AG09319 (cell line): ENCODE measurements around the gene PLPP3.

Source experiments
- DNase-seq: peaks from one replicate; pipeline ENCODE4 v3.0.0-alpha.2; 2010; ENCODE audit warnings: low read depth; ENCODE audit errors: extremely low read depth
- TF ChIP-seq, protein P1 (sequence below): IDR thresholded peaks from 2 replicates; pipeline ENCODE4 v1.5.1; 2011; ENCODE audit warnings: low read depth, mild to moderate bottlenecking, inconsistent platforms, low read length, moderate library complexity

The PLPP3 gene

DNA sequence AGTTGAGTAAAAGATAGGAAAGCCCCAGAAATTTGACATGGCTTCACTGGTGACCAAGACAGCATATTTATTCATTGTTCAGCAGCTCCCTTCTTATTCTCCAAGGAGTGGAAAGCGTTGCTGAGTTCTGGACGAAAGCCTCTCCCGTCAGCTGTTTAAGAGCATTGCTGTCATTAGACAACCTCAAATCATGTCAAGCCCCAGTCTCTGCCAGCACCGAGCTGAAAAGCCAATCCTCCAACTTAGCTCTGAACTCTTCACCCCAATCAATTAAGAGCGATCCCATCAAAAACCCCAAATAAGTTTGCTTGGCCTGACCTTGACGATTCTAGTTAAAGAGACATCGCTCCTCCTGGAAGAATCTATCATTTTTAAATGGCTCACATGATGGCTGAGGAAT, 110.8 kb downstream of the PLPP3 start:
- no peak for DNase-seq
- TF ChIP-seq, protein P1, sequence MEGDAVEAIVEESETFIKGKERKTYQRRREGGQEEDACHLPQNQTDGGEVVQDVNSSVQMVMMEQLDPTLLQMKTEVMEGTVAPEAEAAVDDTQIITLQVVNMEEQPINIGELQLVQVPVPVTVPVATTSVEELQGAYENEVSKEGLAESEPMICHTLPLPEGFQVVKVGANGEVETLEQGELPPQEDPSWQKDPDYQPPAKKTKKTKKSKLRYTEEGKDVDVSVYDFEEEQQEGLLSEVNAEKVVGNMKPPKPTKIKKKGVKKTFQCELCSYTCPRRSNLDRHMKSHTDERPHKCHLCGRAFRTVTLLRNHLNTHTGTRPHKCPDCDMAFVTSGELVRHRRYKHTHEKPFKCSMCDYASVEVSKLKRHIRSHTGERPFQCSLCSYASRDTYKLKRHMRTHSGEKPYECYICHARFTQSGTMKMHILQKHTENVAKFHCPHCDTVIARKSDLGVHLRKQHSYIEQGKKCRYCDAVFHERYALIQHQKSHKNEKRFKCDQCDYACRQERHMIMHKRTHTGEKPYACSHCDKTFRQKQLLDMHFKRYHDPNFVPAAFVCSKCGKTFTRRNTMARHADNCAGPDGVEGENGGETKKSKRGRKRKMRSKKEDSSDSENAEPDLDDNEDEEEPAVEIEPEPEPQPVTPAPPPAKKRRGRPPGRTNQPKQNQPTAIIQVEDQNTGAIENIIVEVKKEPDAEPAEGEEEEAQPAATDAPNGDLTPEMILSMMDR, result no peak

- DNase-seq, result no peak
- TF ChIP-seq, protein P1, result no peak
These were observed 112.8 kb downstream of the PLPP3 start for GRCh38 chr1:56466538-56466937.

DNA sequence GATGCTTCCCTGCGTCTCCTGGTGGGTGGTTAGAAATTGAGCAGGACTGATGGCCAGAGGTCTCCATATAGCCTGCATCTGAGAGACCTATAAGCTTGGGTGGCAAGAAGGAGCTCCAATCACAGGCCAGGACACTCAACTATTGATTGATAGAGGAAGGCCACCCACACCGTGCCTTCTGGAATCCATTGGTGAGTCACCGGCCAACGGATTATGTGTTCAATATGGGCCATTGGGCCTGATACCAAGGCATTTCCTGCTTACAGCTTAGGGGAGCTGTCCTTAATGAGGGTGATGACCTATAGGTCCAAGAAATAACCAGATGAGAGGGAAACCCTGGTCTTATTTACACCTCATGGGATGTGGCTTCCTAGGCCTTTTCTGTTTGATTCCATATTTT, 115.1 kb downstream of the PLPP3 start:
- TF ChIP-seq, protein P1, result no peak
- DNase-seq, result no peak

DNA sequence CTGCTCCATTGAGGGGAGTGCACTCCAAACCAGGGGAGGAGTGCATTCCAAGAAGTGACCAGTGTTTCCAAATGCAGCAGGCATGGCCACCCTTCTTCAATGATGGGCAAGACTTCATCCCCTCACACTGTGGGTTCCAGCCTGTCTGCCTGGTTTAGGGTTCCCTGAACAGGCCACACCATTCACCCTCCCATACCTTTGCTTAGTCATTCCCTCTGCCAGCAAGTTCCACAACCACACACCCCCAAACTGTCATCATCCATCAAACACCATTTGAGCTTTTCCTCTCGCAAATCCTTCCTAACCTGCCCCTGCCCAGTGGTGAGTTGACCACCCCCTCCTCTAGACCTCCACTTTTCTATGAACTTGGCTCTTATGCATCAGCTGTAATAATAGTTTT, 116.0 kb downstream of the PLPP3 start:
- no peak for DNase-seq
- TF ChIP-seq, protein P1, result no peak

DNA sequence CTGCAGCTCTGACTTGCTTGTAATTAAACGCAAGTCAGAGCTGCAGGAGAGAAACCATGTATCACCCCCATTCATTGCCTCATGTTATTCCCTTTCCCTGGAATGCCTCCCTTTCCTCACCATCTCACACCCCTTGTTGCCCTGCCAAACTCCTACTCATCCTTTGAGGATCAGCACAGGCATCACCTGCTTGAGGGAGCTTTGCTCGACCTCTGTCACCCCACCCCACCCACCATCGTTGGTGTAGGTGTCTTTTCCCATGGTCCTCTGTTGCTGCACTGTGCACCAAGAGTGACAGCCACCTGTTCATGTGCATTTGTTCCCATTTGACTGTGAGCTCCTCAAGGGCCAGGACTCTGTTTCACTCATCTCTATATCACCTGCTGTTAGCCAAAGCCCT, 117.2 kb downstream of the PLPP3 start:
- no peak for DNase-seq
- TF ChIP-seq, protein P1, result no peak

DNA sequence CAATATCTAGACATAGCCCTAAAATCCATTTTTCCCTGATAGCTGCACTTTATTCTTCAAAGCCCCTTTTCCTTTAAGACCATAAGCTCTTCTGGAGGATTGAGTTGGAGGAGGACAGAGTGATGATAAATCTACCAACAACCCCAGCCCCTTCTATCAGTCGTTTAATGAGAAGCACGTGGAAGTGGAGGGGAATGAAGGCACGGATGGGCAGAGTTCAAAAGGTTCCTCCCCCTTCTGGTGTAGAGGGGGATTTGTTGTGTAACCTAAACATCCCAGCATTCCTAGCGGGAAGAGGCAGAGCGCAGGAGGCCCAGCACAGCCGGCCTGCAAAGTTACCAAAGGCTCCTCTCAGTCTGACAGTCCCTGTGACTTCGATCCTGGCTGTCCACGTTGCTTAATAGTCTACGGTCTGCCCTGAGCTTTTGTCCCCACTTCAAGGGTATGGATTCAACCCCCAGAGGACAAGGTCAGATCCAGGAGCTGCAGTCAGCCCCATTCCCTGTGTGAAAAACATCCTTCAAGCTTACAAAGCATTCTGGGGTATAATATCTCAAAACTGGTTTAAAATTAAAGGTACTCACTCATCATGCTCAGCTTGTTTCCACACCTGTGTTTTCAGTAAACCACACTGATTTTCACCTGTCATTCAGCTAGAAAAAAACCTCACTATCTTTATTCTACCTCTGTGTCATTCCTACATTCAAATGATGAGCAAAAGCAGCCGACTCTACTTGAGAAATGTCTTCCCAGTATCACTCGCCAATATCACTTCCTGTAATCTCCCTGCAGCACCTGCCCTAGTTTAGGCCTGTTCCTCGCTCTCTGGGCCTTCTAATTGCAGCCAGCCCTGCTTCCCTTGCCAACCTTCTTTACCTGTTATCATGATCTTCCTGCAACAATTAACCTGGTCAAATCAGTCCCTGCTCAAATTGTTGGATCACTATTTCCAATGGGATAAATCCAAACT, 117.9 kb downstream of the PLPP3 start:
- DNase-seq, result no peak

DNA sequence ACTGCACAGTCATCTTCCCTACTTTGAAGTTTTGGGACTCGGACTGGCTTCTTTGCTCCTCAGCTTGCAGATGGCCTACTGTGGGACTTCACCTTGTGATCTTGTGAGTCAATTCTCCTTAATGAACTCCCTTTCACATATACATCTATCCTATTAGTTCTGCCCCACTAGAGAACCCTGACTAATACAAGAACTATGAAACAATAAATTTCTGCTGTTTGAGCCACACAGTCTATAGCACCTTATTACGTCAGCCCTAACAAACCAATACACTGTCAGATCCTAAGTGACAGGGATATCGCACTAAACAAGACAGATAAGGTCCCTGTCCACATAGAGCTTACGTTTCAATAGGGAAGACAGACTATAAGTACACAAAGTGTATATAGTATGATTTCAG, 120.1 kb downstream of the PLPP3 start:
- DNase-seq, result no peak

More for the DNA sequence above, 117.9 kb downstream of the PLPP3 start:
- TF ChIP-seq, protein P1, result no peak

More for the DNA sequence above, 120.1 kb downstream of the PLPP3 start:
- TF ChIP-seq, protein P1, result no peak
